MM.1S (cell line): Measurements from ENCODE around the gene MATR3.

ENCODE experiments used
- DNase-seq: peaks from one replicate; pipeline ENCODE4 v3.0.0-alpha.2; 2015
- H2AFZ ChIP-seq: fragments of 300-600 bp; sonication (generic); 2 replicates; pipeline ENCODE4 v1.6.0; 2016; ENCODE audit warnings: antibody characterized with exemption, low read length
- H3F3A ChIP-seq: fragments of 300-600 bp; sonication (generic); 2 replicates; pipeline ENCODE4 v1.6.1; 2016; ENCODE audit warnings: mild to moderate bottlenecking, antibody characterized with exemption, low read length, moderate library complexity, mixed read lengths; ENCODE audit not compliant: insufficient read depth
- H3K27ac ChIP-seq: fragments of 300-600 bp; sonication (generic); 2 replicates; pipeline ENCODE4 v1.5.1; 2016; ENCODE audit warnings: mild to moderate bottlenecking, low read length
- H3K27me3 ChIP-seq: fragments of 300-600 bp; sonication (generic); replicated peaks from 2 replicates; pipeline ENCODE4 v1.6.0; 2016; ENCODE audit warnings: low read length; ENCODE audit not compliant: insufficient read depth
- H3K36me3 ChIP-seq: fragments of 300-600 bp; sonication (generic); replicated peaks from 2 replicates; pipeline ENCODE4 v1.6.1; 2016; ENCODE audit warnings: mild to moderate bottlenecking, low read length, mixed read lengths; ENCODE audit not compliant: insufficient read depth
- H3K4me1 ChIP-seq: fragments of 300-600 bp; sonication (generic); 2 replicates; pipeline ENCODE4 v1.6.1; 2016; ENCODE audit warnings: low read length, mixed read lengths
- H3K4me2 ChIP-seq: fragments of 300-600 bp; sonication (generic); 2 replicates; pipeline ENCODE4 v1.6.0; 2016; ENCODE audit warnings: low read depth, low read length
- H3K4me3 ChIP-seq: fragments of 300-600 bp; sonication (generic); 2 replicates; pipeline ENCODE4 v1.5.1; 2016; ENCODE audit warnings: low read length, mixed read lengths
- H3K79me2 ChIP-seq: fragments of 300-600 bp; sonication (generic); 2 replicates; pipeline ENCODE4 v1.6.1; 2016; ENCODE audit warnings: mixed run types, low read length, mixed read lengths
- H3K9ac ChIP-seq: fragments of 300-600 bp; sonication (generic); 2 replicates; pipeline ENCODE4 v1.6.1; 2016; ENCODE audit warnings: low read length, mixed read lengths
- H3K9me2 ChIP-seq: fragments of 300-600 bp; sonication (generic); replicated peaks from 2 replicates; pipeline ENCODE4 v1.6.1; 2016; ENCODE audit warnings: mild to moderate bottlenecking, low read length, mixed read lengths; ENCODE audit not compliant: insufficient read depth
- H3K9me3 ChIP-seq: fragments of 300-600 bp; sonication (generic); replicated peaks from 2 replicates; pipeline ENCODE4 v1.6.1; 2016; ENCODE audit warnings: mild to moderate bottlenecking, low read length, mixed read lengths; ENCODE audit not compliant: insufficient read depth
- H4K20me1 ChIP-seq: fragments of 300-600 bp; sonication (generic); 2 replicates; pipeline ENCODE4 v1.6.1; 2016; ENCODE audit warnings: mild to moderate bottlenecking, low read length, moderate library complexity, mixed read lengths; ENCODE audit not compliant: insufficient read depth
- CTCF ChIP-seq: fragments of 300-600 bp; sonication (generic); IDR thresholded peaks from 2 replicates; pipeline ENCODE4 v1.5.1; 2016; ENCODE audit warnings: antibody characterized with exemption, low read length, mixed read lengths
- EZH2 ChIP-seq: fragments of 300-600 bp; sonication (generic); optimal IDR thresholded peaks from 2 replicates; pipeline ENCODE3; 2017; ENCODE audit warnings: low read depth, mild to moderate bottlenecking, antibody characterized with exemption, low read length, mixed read lengths
- EZH2phosphoT487 ChIP-seq: fragments of 300-600 bp; sonication (generic); IDR thresholded peaks from 2 replicates; pipeline ENCODE4 v1.6.1; 2018; ENCODE audit warnings: antibody characterized with exemption, low read length

Gene MATR3

GRCh38 chr5:139379626-139380449, 86.3 kb downstream of the MATR3 start:
- no peaks in the 10 kb centered on the region for H3K9me3 ChIP-seq

More at GRCh38 chr5:139379626-139380449, 86.3 kb downstream of the MATR3 start:
- DNase-seq = no peak
- Histone ChIP-seq H3K27ac (no peak overlapping the region), H3K4me2 (no peak overlapping the region), H3K9ac (no peak overlapping the region), H3K4me3 (no peak overlapping the region), H3F3A (peaks cover 22% of the 10 kb centered on the region), H2AFZ (no peak overlapping the region), H3K9me2 (no peaks in the 10 kb centered on the region), H4K20me1 (no peaks in the 10 kb centered on the region), H3K4me1 (peaks cover 8% of the 10 kb centered on the region), H3K27me3 (no peaks in the 10 kb centered on the region), H3K36me3 (no peaks in the 10 kb centered on the region), H3K79me2 (no peaks in the 10 kb centered on the region)
- TF ChIP-seq EZH2phosphoT487 (no peak), CTCF (no peak), EZH2 (no peak)
